B cell (primary cell): Measurements from ENCODE around the gene ALMS1. TPM values are rescaled to one million over a fixed set of nuclear protein-coding genes. Genes with fewer than 3 reads are reported as not detected.

ENCODE experiments used
- ATAC-seq: fragments of 200-7000 bp; cut with Tn5 transposase; one replicate; pipeline ENCODE4 v1.10.0; 2021; ENCODE audit warnings: low read depth, mild to moderate bottlenecking, moderate number of reproducible peaks, moderate library complexity
- CTCF ChIA-PET: fragments of 350-600 bp; sonication (Branson Sonifier 250); formaldehyde crosslinking; loops from one replicate; lab custom pipeline; 2021; ENCODE audit warnings: antibody characterized with exemption, inconsistent platforms; lab: Charles Lee
- POLR2A ChIA-PET: fragments of 350-600 bp; sonication (Branson Sonifier 250); formaldehyde crosslinking; loops from one replicate; lab custom pipeline; 2021; ENCODE audit warnings: antibody characterized with exemption; lab: Charles Lee
- DNase-seq: peaks from one replicate; pipeline ENCODE4 v3.0.0; 2013
- H2AFZ ChIP-seq: 2 replicates; pipeline ENCODE4 v1.6.1; 2012; ENCODE audit warnings: mild to moderate bottlenecking, low read depth, low read length; ENCODE audit not compliant: insufficient read depth, poor library complexity, severe bottlenecking
- H3K27ac ChIP-seq, 2 donors: 1 replicate in 1 of 2; 2 replicates in 1 of 2; pipeline ENCODE4 v1.5.1; 2012 to 2013; ENCODE audit warnings: low read length in 2 of 2, mild to moderate bottlenecking in 2 of 2, moderate library complexity in 1 of 2
- H3K27me3 ChIP-seq, 4 experiments: fragments of 200-600 bp in 1 of 4; sonication (generic) in 1 of 4; replicated peaks in 1 of 4; 1 replicate in 2 of 4; 2 replicates in 2 of 4; pipeline versions ENCODE4 v1.6.1 to v1.7.0; 2013 to 2016; ENCODE audit warnings: low read length in 3 of 4, mild to moderate bottlenecking in 2 of 4, mixed read lengths in 1 of 4, moderate library complexity in 1 of 4; ENCODE audit not compliant: insufficient read depth in 4 of 4, control insufficient read depth in 3 of 4; ENCODE audit errors: control extremely low read depth in 1 of 4
- H3K36me3 ChIP-seq, 2 experiments: replicated peaks in 1 of 2; 1 replicate in 1 of 2; 2 replicates in 1 of 2; pipeline versions ENCODE4 v1.6.1 to v1.7.1; 2013; ENCODE audit warnings: low read length in 1 of 2; ENCODE audit not compliant: insufficient read depth in 2 of 2, control insufficient read depth in 1 of 2; ENCODE audit errors: control extremely low read depth in 1 of 2, extremely low read depth in 1 of 2
- H3K4me1 ChIP-seq, 2 donors: fragments of 200-600 bp in 1 of 2; sonication (generic) in 1 of 2; 1 replicate in 1 of 2; 2 replicates in 1 of 2; pipeline versions ENCODE4 v1.5.1 to v1.6.1; 2013 to 2017; ENCODE audit warnings: low read length in 2 of 2; ENCODE audit not compliant: control insufficient read depth in 2 of 2, insufficient read depth in 2 of 2
- H3K4me2 ChIP-seq: replicated peaks from 2 replicates; pipeline ENCODE3; 2012; ENCODE audit warnings: mild to moderate bottlenecking, low read depth, low read length; ENCODE audit not compliant: poor library complexity, severe bottlenecking
- H3K4me3 ChIP-seq, 5 experiments: fragments of 200-600 bp in 1 of 5; sonication (generic) in 1 of 5; 1 replicate in 3 of 5; 2 replicates in 2 of 5; pipeline versions ENCODE4 v1.5.1 to v1.7.0; 2011 to 2016; ENCODE audit warnings: low read length in 4 of 5, mild to moderate bottlenecking in 4 of 5, low read depth in 2 of 5, control low read depth in 1 of 5, moderate library complexity in 1 of 5; ENCODE audit not compliant: insufficient read depth in 1 of 5; ENCODE audit errors: control extremely low read depth in 1 of 5, extremely low read depth in 1 of 5
- H3K79me2 ChIP-seq: fragments of 200-600 bp; sonication (generic); one replicate; pipeline ENCODE4 v1.6.0; 2016; ENCODE audit warnings: low read length; ENCODE audit not compliant: control insufficient read depth, insufficient read depth
- H3K9ac ChIP-seq: fragments of 200-600 bp; sonication (generic); 2 replicates; pipeline ENCODE4 v1.6.1; 2017; ENCODE audit warnings: mild to moderate bottlenecking, low read length, moderate library complexity
- H3K9me3 ChIP-seq, 3 donors: one replicate each; pipeline versions ENCODE4 v1.6.1 to v1.7.1; 2013; ENCODE audit warnings: low read length in 2 of 3; ENCODE audit not compliant: control insufficient read depth in 2 of 3, insufficient read depth in 1 of 3; ENCODE audit errors: control extremely low read depth in 1 of 3
- H4K20me1 ChIP-seq: 2 replicates; pipeline ENCODE4 v1.6.0; 2012; ENCODE audit warnings: mild to moderate bottlenecking, low read length; ENCODE audit not compliant: insufficient read depth, control insufficient read depth, poor library complexity, severe bottlenecking
- H3K27ac Mint-ChIP-seq: one replicate; pipeline ENCODE4 v1.8.0; 2021; ENCODE audit warnings: mixed read lengths
- H3K27me3 Mint-ChIP-seq: one replicate; pipeline ENCODE4 v1.8.0; 2021; ENCODE audit warnings: mixed read lengths
- H3K4me1 Mint-ChIP-seq: one replicate; pipeline ENCODE4 v1.8.0; 2021; ENCODE audit warnings: mixed read lengths
- H3K4me3 Mint-ChIP-seq: one replicate; pipeline ENCODE4 v1.8.0; 2021; ENCODE audit warnings: mixed read lengths
- H3K9me3 Mint-ChIP-seq: one replicate; pipeline ENCODE4 v1.8.0; 2022; ENCODE audit warnings: mixed read lengths; ENCODE audit not compliant: insufficient read depth
- EZH2 ChIP-seq: IDR thresholded peaks from 2 replicates; pipeline ENCODE4 v1.6.1; 2012; ENCODE audit warnings: borderline replicate concordance, low read depth, mild to moderate bottlenecking, moderate library complexity, low read length; ENCODE audit not compliant: insufficient read depth, poor library complexity, severe bottlenecking
- WGBS: methylation state at CpG from one replicate; pipeline ENCODE4 v1.1.5; 2013; ENCODE audit warnings: missing lambda C conversion rate; ENCODE audit not compliant: insufficient coverage; 5-methylcytosine and 5-hydroxymethylcytosine counted together
- intact Hi-C: fragments of 100-400 bp; cut with micrococcal nuclease; formaldehyde crosslinking; loops from one replicate; pipeline ENCODE4 v1.10.0; 2022
- polyA plus RNA-seq: library from polyadenylated mRNA; depleted of rRNA; stranded (reverse); fragments of >200 nt; gene quantifications from 2 replicates; pipeline ENCODE4 v1.2.3, GENCODE V29; 2012
- total RNA-seq, 2 donors: library from RNA; stranded (reverse); fragments of 120-200 nt in 1 of 2; gene quantifications; 1 replicate in 1 of 2; 2 replicates in 1 of 2; pipeline versions ENCODE4 v1.2.3 to v1.2.4, GENCODE V29; 2013 to 2022
- TF ChIP-seq, protein P1 (sequence below): fragments of 200-600 bp; IDR thresholded peaks from one replicate; pipeline ENCODE4 v1.8.0; 2022; ENCODE audit warnings: antibody characterized with exemption, mild to moderate bottlenecking

Gene ALMS1
- total and polyA plus RNA-seq, 2 donors (not counting 1 experiment from before 2014, with no cell fraction given): 4.8 to 32.1 TPM

DNA sequence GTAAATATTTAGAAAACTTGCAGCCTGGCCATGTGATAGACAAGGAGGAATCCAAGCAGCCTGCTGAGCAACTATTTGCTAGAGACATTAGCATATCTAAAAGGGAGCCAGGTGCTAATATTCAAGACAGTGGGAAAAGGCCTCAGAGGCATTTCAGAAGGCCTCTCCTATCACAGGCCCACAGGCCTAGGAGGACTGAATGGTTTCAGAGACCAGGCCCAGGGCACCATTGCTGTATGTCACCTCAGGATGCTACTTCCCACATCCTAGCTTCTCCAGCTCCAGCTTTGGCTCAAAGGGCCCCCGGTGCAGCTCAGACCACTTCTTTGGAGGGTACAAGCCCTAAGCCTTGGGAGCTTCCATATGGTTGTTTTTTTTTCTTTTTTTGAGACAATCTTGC, 252.8 kb downstream of the ALMS1 start:
- ChIA-PET CTCF (no interaction called here), POLR2A (no interaction called here)
- ATAC-seq (no peak), DNase-seq (no peak)
- Histone ChIP-seq H3K27ac (no peak overlapping the region), H3K36me3 (no peaks in the 10 kb centered on the region), H3K4me1 (no peaks in the 10 kb centered on the region), H4K20me1 (no peaks in the 10 kb centered on the region), H3K4me2 (no peak overlapping the region), H2AFZ (no peak overlapping the region), H3K9ac (no peak overlapping the region), H3K79me2 (no peaks in the 10 kb centered on the region), H3K4me3 (no peak overlapping the region), H3K27me3 (no peaks in the 10 kb centered on the region), H3K9me3 (peaks cover 0 to 10% (median 3%) of the 10 kb centered on the region in 3 donors)
- peaks cover 15% of the 10 kb centered on the region for H3K27me3 Mint-ChIP-seq
- 100% methylated on average over 1 of the region's 1 CpG for WGBS
- no peaks in the 10 kb centered on the region for H3K4me1 Mint-ChIP-seq
- no peak overlapping the region for H3K27ac Mint-ChIP-seq
- H3K4me3 Mint-ChIP-seq: no peak overlapping the region
- no peak for TF ChIP-seq EZH2
- TF ChIP-seq, protein P1, sequence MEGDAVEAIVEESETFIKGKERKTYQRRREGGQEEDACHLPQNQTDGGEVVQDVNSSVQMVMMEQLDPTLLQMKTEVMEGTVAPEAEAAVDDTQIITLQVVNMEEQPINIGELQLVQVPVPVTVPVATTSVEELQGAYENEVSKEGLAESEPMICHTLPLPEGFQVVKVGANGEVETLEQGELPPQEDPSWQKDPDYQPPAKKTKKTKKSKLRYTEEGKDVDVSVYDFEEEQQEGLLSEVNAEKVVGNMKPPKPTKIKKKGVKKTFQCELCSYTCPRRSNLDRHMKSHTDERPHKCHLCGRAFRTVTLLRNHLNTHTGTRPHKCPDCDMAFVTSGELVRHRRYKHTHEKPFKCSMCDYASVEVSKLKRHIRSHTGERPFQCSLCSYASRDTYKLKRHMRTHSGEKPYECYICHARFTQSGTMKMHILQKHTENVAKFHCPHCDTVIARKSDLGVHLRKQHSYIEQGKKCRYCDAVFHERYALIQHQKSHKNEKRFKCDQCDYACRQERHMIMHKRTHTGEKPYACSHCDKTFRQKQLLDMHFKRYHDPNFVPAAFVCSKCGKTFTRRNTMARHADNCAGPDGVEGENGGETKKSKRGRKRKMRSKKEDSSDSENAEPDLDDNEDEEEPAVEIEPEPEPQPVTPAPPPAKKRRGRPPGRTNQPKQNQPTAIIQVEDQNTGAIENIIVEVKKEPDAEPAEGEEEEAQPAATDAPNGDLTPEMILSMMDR: no peak
- intact Hi-C loops: no loop called here
- H3K9me3 Mint-ChIP-seq: no peaks in the 10 kb centered on the region

DNA sequence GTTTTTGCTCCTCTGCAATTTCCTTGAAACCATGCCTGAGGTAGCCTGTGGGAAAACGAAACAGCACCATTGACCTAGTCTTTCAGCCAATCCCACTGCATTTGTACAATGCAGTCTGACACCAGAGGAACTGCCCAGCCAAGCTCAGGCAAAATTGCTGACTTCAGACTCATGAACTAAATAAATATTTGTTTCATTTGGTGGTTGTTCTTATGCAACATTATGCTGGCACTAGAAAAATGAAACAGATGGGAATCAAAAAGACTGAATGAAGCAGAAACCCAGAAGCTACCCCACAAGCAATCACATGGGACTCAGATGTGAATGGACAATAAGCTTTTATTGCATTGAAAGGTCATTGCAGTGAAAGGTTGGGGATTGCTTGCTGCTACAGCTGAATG, 254.9 kb downstream of the ALMS1 start:
- intact Hi-C loops: loop anchor here (2.0 kb wide), 1 partner anchor 58 kb away; no protein-coding TSS in a partner anchor
- no peaks in the 10 kb centered on the region for H3K4me1 Mint-ChIP-seq
- Histone ChIP-seq H3K4me3 (no peak overlapping the region), H4K20me1 (no peaks in the 10 kb centered on the region), H3K27me3 (peaks cover 0 to 3% (median 0%) of the 10 kb centered on the region in 4 experiments), H3K79me2 (no peaks in the 10 kb centered on the region), H3K4me2 (no peak overlapping the region), H3K9ac (no peak overlapping the region), H3K27ac (no peak overlapping the region), H3K36me3 (no peaks in the 10 kb centered on the region), H2AFZ (no peak overlapping the region), H3K4me1 (no peaks in the 10 kb centered on the region), H3K9me3 (peaks cover 0 to 10% (median 3%) of the 10 kb centered on the region in 3 donors)
- 50% methylated on average over 1 of the region's 1 CpG for WGBS
- H3K27ac Mint-ChIP-seq: no peak overlapping the region
- ATAC-seq (no peak), DNase-seq (no peak)
- peaks cover 26% of the 10 kb centered on the region for H3K27me3 Mint-ChIP-seq
- TF ChIP-seq, protein P1: no peak
- TF ChIP-seq EZH2: no peak
- ChIA-PET CTCF (no interaction called here), POLR2A (no interaction called here)
- H3K4me3 Mint-ChIP-seq: no peak overlapping the region
- H3K9me3 Mint-ChIP-seq: no peaks in the 10 kb centered on the region
